ENCODE measurements around the gene CCDC154. TPM values are rescaled to one million over a fixed set of nuclear protein-coding genes. Genes with fewer than 3 reads are reported as not detected.

Gene CCDC154
- total and polyA plus RNA-seq, 4 experiments from 2014 or later: 0.13 to 14.7 (median 12.1) TPM; not detected in 1

GRCh38 chr16:1401061-1401757, 43.1 kb downstream of the CCDC154 start:
- CTCF ChIA-PET (ENCODE audit: partially characterized antibody): interaction anchor here (0.8 kb wide), 1 partner anchor 21 kb away, joined by 3 read pairs; no protein-coding TSS in a partner anchor

GRCh38 chr16:1398826-1399581, 45.4 kb downstream of the CCDC154 start:
- intact Hi-C loops (cut with micrococcal nuclease): no loop called here
- Histone ChIP-seq H3K4me1 (ENCODE audit: insufficient read depth, low read length) (no peaks in the 10 kb centered on the region), H3K36me3 (ENCODE audit: insufficient read depth, low read length) (peaks cover 35% of the 10 kb centered on the region), H3K27ac (ENCODE audit: low read depth, low read length) (no peak overlapping the region), H3K9me3 (ENCODE audit: control insufficient read depth in 1 of 2, low read length in 2 of 2) (no peaks in the 10 kb centered on the region), H3K27me3 (ENCODE audit: insufficient read depth, low read length) (no peaks in the 10 kb centered on the region), H3K4me3 (ENCODE audit: low read length in 2 of 2) (no peak overlapping the region)
- Mint-ChIP-seq H3K9me3 (no peaks in the 10 kb centered on the region), H3K36me3 (peaks cover 13 to 41% of the 10 kb centered on the region in 2 donors), H3K27me3 (no peaks in the 10 kb centered on the region), H3K4me3 (no peak overlapping the region), H3K27ac (no peak overlapping the region), H3K4me1 (peaks cover 0 to 11% (median under 1%) of the 10 kb centered on the region in 4 donors)
- POLR2A ChIA-PET (ENCODE audit: partially characterized antibody): no interaction called here
- CTCF ChIA-PET (ENCODE audit: partially characterized antibody): no interaction called here
- DNase-seq: no peak

More at GRCh38 chr16:1401061-1401757, 43.1 kb downstream of the CCDC154 start:
- peaks cover 13 to 37% of the 10 kb centered on the region in 2 donors for H3K36me3 Mint-ChIP-seq
- DNase-seq: no peak
- H3K4me3 ChIP-seq (ENCODE audit: low read length in 2 of 2): no peak overlapping the region
- no peaks in the 10 kb centered on the region for H3K4me1 ChIP-seq (ENCODE audit: insufficient read depth, low read length)
- H3K9me3 Mint-ChIP-seq: peaks cover 0 to 2% (median 0%) of the 10 kb centered on the region in 8 donors
- peaks cover 35% of the 10 kb centered on the region for H3K36me3 ChIP-seq (ENCODE audit: insufficient read depth, low read length)
- POLR2A ChIA-PET (ENCODE audit: partially characterized antibody): no interaction called here
- intact Hi-C loops (cut with micrococcal nuclease): no loop called here
- H3K27ac ChIP-seq (ENCODE audit: low read depth, low read length): no peak overlapping the region
- no peak overlapping the region for H3K27ac Mint-ChIP-seq
- no peaks in the 10 kb centered on the region for H3K27me3 Mint-ChIP-seq
- no peaks in the 10 kb centered on the region for H3K9me3 ChIP-seq (ENCODE audit: control insufficient read depth in 1 of 2, low read length in 2 of 2)
- no peak overlapping the region for H3K4me3 Mint-ChIP-seq
- H3K4me1 Mint-ChIP-seq: peaks cover 0 to 20% (median 2%) of the 10 kb centered on the region in 4 donors
- H3K27me3 ChIP-seq (ENCODE audit: insufficient read depth, low read length): no peaks in the 10 kb centered on the region

GRCh38 chr16:1398351-1398750, 46.0 kb downstream of the CCDC154 start:
- H3K27ac ChIP-seq (ENCODE audit: low read depth, low read length): no peak overlapping the region
- intact Hi-C loops (cut with micrococcal nuclease): no loop called here
- ChIA-PET POLR2A (ENCODE audit: partially characterized antibody) (no interaction called here), CTCF (ENCODE audit: partially characterized antibody) (interaction anchor here (0.5 kb wide), 1 partner anchor 1015 kb away, joined by 3 read pairs; no protein-coding TSS in a partner anchor)
- Mint-ChIP-seq H3K4me3 (no peak overlapping the region), H3K4me1 (peaks cover 0 to 8% (median under 1%) of the 10 kb centered on the region in 4 donors), H3K9me3 (no peaks in the 10 kb centered on the region), H3K36me3 (peaks cover 13 to 39% of the 10 kb centered on the region in 2 donors), H3K27ac (no peak overlapping the region), H3K27me3 (no peaks in the 10 kb centered on the region)
- DNase-seq: no peak
- no peaks in the 10 kb centered on the region for H3K4me1 ChIP-seq (ENCODE audit: insufficient read depth, low read length)
- H3K27me3 ChIP-seq (ENCODE audit: insufficient read depth, low read length): no peaks in the 10 kb centered on the region
- peaks cover 37% of the 10 kb centered on the region for H3K36me3 ChIP-seq (ENCODE audit: insufficient read depth, low read length)
- no peaks in the 10 kb centered on the region for H3K9me3 ChIP-seq (ENCODE audit: control insufficient read depth in 1 of 2, low read length in 2 of 2)
- H3K4me3 ChIP-seq (ENCODE audit: low read length in 2 of 2): no peak overlapping the region

GRCh38 chr16:1397779-1398178, 46.6 kb downstream of the CCDC154 start:
- Histone ChIP-seq H3K36me3 (ENCODE audit: insufficient read depth, low read length) (peaks cover 38% of the 10 kb centered on the region), H3K9me3 (ENCODE audit: control insufficient read depth in 1 of 2, low read length in 2 of 2) (no peaks in the 10 kb centered on the region), H3K4me1 (ENCODE audit: insufficient read depth, low read length) (no peaks in the 10 kb centered on the region), H3K27ac (ENCODE audit: low read depth, low read length) (no peak overlapping the region), H3K27me3 (ENCODE audit: insufficient read depth, low read length) (no peaks in the 10 kb centered on the region), H3K4me3 (ENCODE audit: low read length in 2 of 2) (no peak overlapping the region)
- intact Hi-C loops (cut with micrococcal nuclease): no loop called here
- CTCF ChIA-PET (ENCODE audit: partially characterized antibody): interaction anchor here (0.5 kb wide), 1 partner anchor 1016 kb away, joined by 3 read pairs; no protein-coding TSS in a partner anchor
- Mint-ChIP-seq H3K4me3 (no peak overlapping the region), H3K36me3 (peaks cover 16 to 40% of the 10 kb centered on the region in 2 donors), H3K9me3 (no peaks in the 10 kb centered on the region), H3K4me1 (peaks cover 0 to 6% (median 0%) of the 10 kb centered on the region in 4 donors), H3K27me3 (no peaks in the 10 kb centered on the region), H3K27ac (no peak overlapping the region)
- POLR2A ChIA-PET (ENCODE audit: partially characterized antibody): no interaction called here
- no peak for DNase-seq

- H3K36me3 Mint-ChIP-seq: peaks cover 23 to 39% of the 10 kb centered on the region in 2 donors
- H3K4me3 Mint-ChIP-seq: no peak overlapping the region
- peaks cover 0 to 2% (median 0%) of the 10 kb centered on the region in 8 donors for H3K9me3 Mint-ChIP-seq
- POLR2A ChIA-PET (ENCODE audit: partially characterized antibody): no interaction called here
- no peak overlapping the region for H3K4me3 ChIP-seq (ENCODE audit: low read length in 2 of 2)
- H3K27ac Mint-ChIP-seq: no peak overlapping the region
- CTCF ChIA-PET (ENCODE audit: partially characterized antibody): no interaction called here
- H3K27me3 ChIP-seq (ENCODE audit: insufficient read depth, low read length): no peaks in the 10 kb centered on the region
- no peaks in the 10 kb centered on the region for H3K9me3 ChIP-seq (ENCODE audit: control insufficient read depth in 1 of 2, low read length in 2 of 2)
- no peaks in the 10 kb centered on the region for H3K27me3 Mint-ChIP-seq
- H3K27ac ChIP-seq (ENCODE audit: low read depth, low read length): no peak overlapping the region
- DNase-seq: no peak
- intact Hi-C loops (cut with micrococcal nuclease): no loop called here
- H3K4me1 ChIP-seq (ENCODE audit: insufficient read depth, low read length): no peaks in the 10 kb centered on the region
- peaks cover 0 to 1% (median 0%) of the 10 kb centered on the region in 4 donors for H3K4me1 Mint-ChIP-seq
- H3K36me3 ChIP-seq (ENCODE audit: insufficient read depth, low read length): peaks cover 34% of the 10 kb centered on the region
Observed at GRCh38 chr16:1395444-1396031, 48.8 kb downstream of the CCDC154 start.

GRCh38 chr16:1394367-1394951, 49.9 kb downstream of the CCDC154 start:
- H3K36me3 Mint-ChIP-seq: peaks cover 28 to 37% of the 10 kb centered on the region in 2 donors
- H3K4me3 Mint-ChIP-seq: no peak overlapping the region
- POLR2A ChIA-PET (ENCODE audit: partially characterized antibody): no interaction called here
- intact Hi-C loops (cut with micrococcal nuclease): no loop called here
- no peak for DNase-seq
- H3K27ac ChIP-seq (ENCODE audit: low read depth, low read length): no peak overlapping the region
- no peaks in the 10 kb centered on the region for H3K4me1 ChIP-seq (ENCODE audit: insufficient read depth, low read length)
- no peaks in the 10 kb centered on the region for H3K27me3 ChIP-seq (ENCODE audit: insufficient read depth, low read length)
- H3K27ac Mint-ChIP-seq: no peak overlapping the region
- CTCF ChIA-PET (ENCODE audit: partially characterized antibody): no interaction called here
- H3K9me3 ChIP-seq (ENCODE audit: control insufficient read depth in 1 of 2, low read length in 2 of 2): no peaks in the 10 kb centered on the region
- H3K36me3 ChIP-seq (ENCODE audit: insufficient read depth, low read length): peaks cover 38% of the 10 kb centered on the region
- peaks cover 0 to 1% (median 0%) of the 10 kb centered on the region in 4 donors for H3K4me1 Mint-ChIP-seq
- H3K9me3 Mint-ChIP-seq: peaks cover 0 to 2% (median 0%) of the 10 kb centered on the region in 8 donors
- no peaks in the 10 kb centered on the region for H3K27me3 Mint-ChIP-seq
- no peak overlapping the region for H3K4me3 ChIP-seq (ENCODE audit: low read length in 2 of 2)

Measured in CD4-positive, alpha-beta memory T cell (primary cell).